HL-60 (cell line): ENCODE data around the gene CD7.

Source experiments
- CTCF ChIP-seq: IDR thresholded peaks from one replicate; pipeline ENCODE4 v1.5.1; 2011; ENCODE audit warnings: low read length, control low read depth, inconsistent platforms; ENCODE audit not compliant: insufficient read depth
- GABPA ChIP-seq: IDR thresholded peaks from 2 replicates; pipeline ENCODE4 v1.6.1; 2012; ENCODE audit warnings: low read depth
- POLR2AphosphoS5 ChIP-seq: IDR thresholded peaks from 2 replicates; pipeline ENCODE4 v1.6.1; 2012; ENCODE audit warnings: low read depth
- REST ChIP-seq: IDR thresholded peaks from 2 replicates; pipeline ENCODE4 v1.6.1; 2012; ENCODE audit warnings: low read depth; ENCODE audit not compliant: insufficient replicate concordance

GRCh38 chr17:82351713-82352488, 34.5 kb upstream of the CD7 start:
- TF ChIP-seq CTCF (peak; percentile 94), REST (peak; percentile 66), GABPA (no peak), POLR2AphosphoS5 (no peak)
